ENCODE measurements around the gene TMEM186.
"Not testable (repeated sequence)": the region's sequence is repeated elsewhere in the genome, so short reads cannot be mapped to it uniquely, and the experiment has no call there.

TMEM186 gene

GRCh38 chr16:8775359-8775758 is 22.1 kb downstream of the TMEM186 start:
- no peak for DNase-seq

GRCh38 chr16:8774208-8774607 is 23.2 kb downstream of the TMEM186 start:
- DNase-seq: no peak

- DNase-seq: no peak
Measured at GRCh38 chr16:8773537-8773936, 23.9 kb downstream of the TMEM186 start.

- no peak for DNase-seq
Measured at GRCh38 chr16:8768692-8769091, 28.7 kb downstream of the TMEM186 start.

- DNase-seq: no peak
Measured at GRCh38 chr16:8768283-8768682, 29.2 kb downstream of the TMEM186 start.

- DNase-seq: no peak
Measured at GRCh38 chr16:8767176-8767575, 30.3 kb downstream of the TMEM186 start.

GRCh38 chr16:8764525-8765250 is 32.8 kb downstream of the TMEM186 start:
- DNase-seq: no peak

GRCh38 chr16:8763899-8764298 is 33.5 kb downstream of the TMEM186 start:
- DNase-seq: no peak

- no peak for DNase-seq
Measured at GRCh38 chr16:8763083-8763482, 34.4 kb downstream of the TMEM186 start.

GRCh38 chr16:8762254-8762653 is 35.2 kb downstream of the TMEM186 start:
- DNase-seq: no peak

GRCh38 chr16:8761078-8761477 is 36.4 kb downstream of the TMEM186 start:
- no peak for DNase-seq

GRCh38 chr16:8760021-8760420 is 37.4 kb downstream of the TMEM186 start:
- DNase-seq: peak in 10 of 58 donors; percentile 2 to 18 (median 5)

- DNase-seq: no peak
Measured at GRCh38 chr16:8758022-8758421, 39.4 kb downstream of the TMEM186 start.

GRCh38 chr16:8756755-8757154 is 40.7 kb downstream of the TMEM186 start:
- DNase-seq: no peak

- DNase-seq: no peak
Measured at GRCh38 chr16:8753416-8754054, 43.9 kb downstream of the TMEM186 start.

- DNase-seq: no peak
Measured at GRCh38 chr16:8752706-8753105, 44.7 kb downstream of the TMEM186 start.

GRCh38 chr16:8751481-8752311 is 45.7 kb downstream of the TMEM186 start:
- no peak for DNase-seq

- DNase-seq: not testable (repeated sequence)
Measured at GRCh38 chr16:8748944-8749343, 48.5 kb downstream of the TMEM186 start.
